Endothelial cell of umbilical vein (primary cell): Measurements from ENCODE around the gene CXCL3.

Experiments used
- EZH2 ChIP-seq: IDR thresholded peaks from 2 replicates; pipeline ENCODE4 v1.6.1; 2012; ENCODE audit warnings: borderline replicate concordance, low read depth, mild to moderate bottlenecking, moderate library complexity, low read length, inconsistent platforms; ENCODE audit not compliant: severe bottlenecking
- FOS ChIP-seq: IDR thresholded peaks from 2 replicates; pipeline ENCODE4 v1.6.1; 2011; ENCODE audit warnings: mild to moderate bottlenecking, low read length, moderate library complexity, borderline replicate concordance; ENCODE audit not compliant: insufficient read depth
- JUN ChIP-seq: IDR thresholded peaks from 2 replicates; pipeline ENCODE4 v1.6.1; 2011; ENCODE audit warnings: borderline replicate concordance, low read depth; ENCODE audit not compliant: insufficient read length, insufficient read depth
- MYC ChIP-seq: IDR thresholded peaks from one replicate; pipeline ENCODE4 v1.6.1; 2011; ENCODE audit warnings: mild to moderate bottlenecking, low read depth, low read length
- POLR2A ChIP-seq: IDR thresholded peaks from 2 replicates; pipeline ENCODE4 v1.6.1; 2012; ENCODE audit warnings: low read depth, mild to moderate bottlenecking, control low read depth, low read length
- POLR2AphosphoS5 ChIP-seq: IDR thresholded peaks from 2 replicates; pipeline ENCODE4 v1.6.1; 2012; ENCODE audit warnings: low read depth, mild to moderate bottlenecking, control low read depth, low read length, moderate library complexity; ENCODE audit not compliant: insufficient read depth
- TF ChIP-seq, protein P1 (sequence below), 2 donors: IDR thresholded peaks; 1 replicate in 1 of 2; 2 replicates in 1 of 2; pipeline ENCODE4 v1.5.1; 2011; ENCODE audit warnings: low read length in 2 of 2, mild to moderate bottlenecking in 2 of 2, moderate library complexity in 2 of 2, control low read depth in 1 of 2, inconsistent platforms in 1 of 2, low read depth in 1 of 2; ENCODE audit not compliant: insufficient read depth in 1 of 2; ENCODE audit errors: extremely low read depth in 1 of 2
- TF ChIP-seq, protein P2 (sequence below): IDR thresholded peaks from 2 replicates; pipeline ENCODE4 v1.6.1; 2011; ENCODE audit not compliant: insufficient read depth, insufficient read length

DNA sequence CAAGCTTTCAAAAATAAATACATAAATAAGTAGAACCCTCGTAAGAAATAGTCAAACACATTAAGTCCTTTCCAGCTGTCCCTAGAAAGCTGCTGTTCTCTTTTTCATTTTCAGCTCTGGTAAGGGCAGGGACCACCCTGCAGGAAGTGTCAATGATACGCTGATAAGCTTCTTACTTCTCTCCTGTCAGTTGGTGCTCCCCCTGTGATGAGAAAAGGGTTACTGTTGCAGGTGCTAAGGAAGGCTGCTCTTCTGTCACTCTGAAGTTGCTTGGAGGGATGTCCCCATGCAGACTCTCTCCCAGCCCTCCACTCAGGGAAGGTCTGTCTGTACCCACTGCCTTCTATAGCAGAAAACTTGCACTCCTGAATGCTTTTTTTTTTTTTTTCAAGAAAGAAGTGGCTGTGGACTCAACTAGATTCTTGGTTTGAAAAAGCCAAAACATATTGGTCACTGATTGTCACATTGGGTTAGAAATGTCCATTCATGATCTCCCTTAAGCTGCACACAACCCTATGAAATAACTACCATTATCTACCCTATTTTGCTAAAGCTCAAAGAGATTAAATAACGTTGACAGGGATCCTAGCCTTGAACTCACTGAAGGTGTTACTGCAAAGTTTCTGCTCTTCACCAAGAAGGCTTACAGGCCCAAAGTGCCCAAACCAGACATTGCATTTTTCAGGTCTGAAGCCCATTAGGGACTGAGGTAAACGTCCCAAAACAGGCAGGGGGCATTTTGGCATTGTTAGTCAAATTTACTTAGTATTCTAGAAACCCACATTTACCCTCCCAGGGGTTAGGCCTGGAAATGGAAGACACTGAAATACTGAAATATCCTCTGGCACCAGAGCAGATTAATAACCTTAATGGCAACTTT lies 1.2 kb downstream of the CXCL3 start:
- TF ChIP-seq, protein P1, sequence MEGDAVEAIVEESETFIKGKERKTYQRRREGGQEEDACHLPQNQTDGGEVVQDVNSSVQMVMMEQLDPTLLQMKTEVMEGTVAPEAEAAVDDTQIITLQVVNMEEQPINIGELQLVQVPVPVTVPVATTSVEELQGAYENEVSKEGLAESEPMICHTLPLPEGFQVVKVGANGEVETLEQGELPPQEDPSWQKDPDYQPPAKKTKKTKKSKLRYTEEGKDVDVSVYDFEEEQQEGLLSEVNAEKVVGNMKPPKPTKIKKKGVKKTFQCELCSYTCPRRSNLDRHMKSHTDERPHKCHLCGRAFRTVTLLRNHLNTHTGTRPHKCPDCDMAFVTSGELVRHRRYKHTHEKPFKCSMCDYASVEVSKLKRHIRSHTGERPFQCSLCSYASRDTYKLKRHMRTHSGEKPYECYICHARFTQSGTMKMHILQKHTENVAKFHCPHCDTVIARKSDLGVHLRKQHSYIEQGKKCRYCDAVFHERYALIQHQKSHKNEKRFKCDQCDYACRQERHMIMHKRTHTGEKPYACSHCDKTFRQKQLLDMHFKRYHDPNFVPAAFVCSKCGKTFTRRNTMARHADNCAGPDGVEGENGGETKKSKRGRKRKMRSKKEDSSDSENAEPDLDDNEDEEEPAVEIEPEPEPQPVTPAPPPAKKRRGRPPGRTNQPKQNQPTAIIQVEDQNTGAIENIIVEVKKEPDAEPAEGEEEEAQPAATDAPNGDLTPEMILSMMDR (IDR thresholded peaks at IDR 0.05; ENCODE audit: extremely low read depth in 1 of 2, insufficient read depth in 1 of 2, low read depth in 1 of 2, low read length in 2 of 2): no peak
- no peak for TF ChIP-seq POLR2A
- TF ChIP-seq POLR2AphosphoS5: no peak
- TF ChIP-seq, protein P2, sequence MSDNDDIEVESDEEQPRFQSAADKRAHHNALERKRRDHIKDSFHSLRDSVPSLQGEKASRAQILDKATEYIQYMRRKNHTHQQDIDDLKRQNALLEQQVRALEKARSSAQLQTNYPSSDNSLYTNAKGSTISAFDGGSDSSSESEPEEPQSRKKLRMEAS: no peak
- no peak for TF ChIP-seq MYC
- TF ChIP-seq EZH2: no peak
- TF ChIP-seq JUN: no peak
- TF ChIP-seq FOS: no peak
